Calu3 (cell line): ENCODE results near the gene RSPRY1. TPM values are rescaled to one million over a fixed set of nuclear protein-coding genes. Genes with fewer than 3 reads are reported as not detected.

ENCODE experiments used
- BruUV-seq: library from RNA; stranded (reverse); fragments of 400-500 nt; replicated peaks from 2 replicates; lab custom pipeline; 2021; lab: Mats Ljungman, UMichigan
- CTCF ChIA-PET: fragments of 300-600 bp; sonication (Branson Sonifier 250); formaldehyde crosslinking; loops from one replicate; lab custom pipeline; 2022; ENCODE audit warnings: antibody characterized with exemption; lab: Charles Lee
- DNase-seq: peaks from one replicate; pipeline ENCODE4 v3.0.0; 2022
- H3K27ac Mint-ChIP-seq: one replicate; pipeline ENCODE4 v1.8.0; 2022; ENCODE audit warnings: mixed read lengths; ENCODE audit not compliant: unreplicated experiment
- H3K27me3 Mint-ChIP-seq: one replicate; pipeline ENCODE4 v1.8.0; 2022; ENCODE audit warnings: mixed read lengths; ENCODE audit not compliant: unreplicated experiment
- H3K36me3 Mint-ChIP-seq: one replicate; pipeline ENCODE4 v1.8.0; 2022; ENCODE audit warnings: mild to moderate bottlenecking, moderate library complexity, mixed read lengths; ENCODE audit not compliant: insufficient read depth, unreplicated experiment
- H3K4me1 Mint-ChIP-seq: one replicate; pipeline ENCODE4 v1.8.0; 2022; ENCODE audit warnings: mild to moderate bottlenecking, low read depth, mixed read lengths; ENCODE audit not compliant: unreplicated experiment
- H3K4me3 Mint-ChIP-seq: one replicate; pipeline ENCODE4 v1.8.0; 2022; ENCODE audit warnings: mild to moderate bottlenecking, low read depth, moderate library complexity, mixed read lengths; ENCODE audit not compliant: unreplicated experiment
- H3K9me3 Mint-ChIP-seq: one replicate; pipeline ENCODE4 v1.8.0; 2022; ENCODE audit warnings: low read depth, mixed read lengths; ENCODE audit not compliant: unreplicated experiment
- CTCF ChIP-seq: fragments of 200-600 bp; IDR thresholded peaks from one replicate; pipeline ENCODE4 v1.8.0; 2022; ENCODE audit warnings: antibody characterized with exemption; ENCODE audit not compliant: unreplicated experiment
- intact Hi-C: fragments of 100-400 bp; cut with micrococcal nuclease; formaldehyde crosslinking; loops from one replicate; pipeline ENCODE4 v1.10.0; 2022; ENCODE audit not compliant: unreplicated experiment
- total RNA-seq: library from RNA; stranded (reverse); gene quantifications from 2 replicates; pipeline ENCODE4 v1.2.3, GENCODE V29; 2022

RSPRY1 gene
- total RNA-seq, 1 experiment from 2014 or later: 43.6 TPM

- BruUV-seq: no TSS peak
- peaks cover 50% of the 10 kb centered on the region for H3K36me3 Mint-ChIP-seq
- intact Hi-C loops: no loop called here
Observed at GRCh38 chr16:57233944-57234706, 48.0 kb downstream of the RSPRY1 start.

GRCh38 chr16:57234707-57235092 is 48.6 kb downstream of the RSPRY1 start:
- TF ChIP-seq CTCF: no peak
- Mint-ChIP-seq H3K36me3 (peaks cover 49% of the 10 kb centered on the region), H3K4me1 (no peaks in the 10 kb centered on the region), H3K27me3 (no peaks in the 10 kb centered on the region), H3K4me3 (no peak overlapping the region), H3K27ac (no peak overlapping the region), H3K9me3 (no peaks in the 10 kb centered on the region)
- CTCF ChIA-PET: no interaction called here
- intact Hi-C loops: no loop called here
- no peak for DNase-seq
- no TSS peak for BruUV-seq

More at GRCh38 chr16:57233944-57234706, 48.0 kb downstream of the RSPRY1 start:
- no peak overlapping the region for H3K27ac Mint-ChIP-seq
- H3K9me3 Mint-ChIP-seq: no peaks in the 10 kb centered on the region
- DNase-seq: no peak
- CTCF ChIA-PET: no interaction called here
- H3K27me3 Mint-ChIP-seq: no peaks in the 10 kb centered on the region
- no peaks in the 10 kb centered on the region for H3K4me1 Mint-ChIP-seq
- TF ChIP-seq CTCF: no peak
- H3K4me3 Mint-ChIP-seq: no peak overlapping the region

GRCh38 chr16:57235128-57236021 is 49.2 kb downstream of the RSPRY1 start:
- CTCF ChIA-PET: interaction anchor here (0.8 kb wide), 1 partner anchor 38 kb away, joined by 3 read pairs; no protein-coding TSS in a partner anchor
- H3K4me3 Mint-ChIP-seq: no peak overlapping the region
- no peak for TF ChIP-seq CTCF
- no TSS peak for BruUV-seq
- H3K27me3 Mint-ChIP-seq: no peaks in the 10 kb centered on the region
- H3K9me3 Mint-ChIP-seq: no peaks in the 10 kb centered on the region
- no peak overlapping the region for H3K27ac Mint-ChIP-seq
- no peak for DNase-seq
- peaks cover 49% of the 10 kb centered on the region for H3K36me3 Mint-ChIP-seq
- intact Hi-C loops: loop anchor here (2.0 kb wide), 1 partner anchor 15 kb away; no protein-coding TSS in a partner anchor
- H3K4me1 Mint-ChIP-seq: no peaks in the 10 kb centered on the region

GRCh38 chr16:57236022-57236350 is 49.9 kb downstream of the RSPRY1 start:
- no peaks in the 10 kb centered on the region for H3K9me3 Mint-ChIP-seq
- no peaks in the 10 kb centered on the region for H3K4me1 Mint-ChIP-seq
- DNase-seq: no peak
- intact Hi-C loops: loop anchor here (2.0 kb wide), 1 partner anchor 15 kb away; no protein-coding TSS in a partner anchor
- BruUV-seq: no TSS peak
- no peak overlapping the region for H3K4me3 Mint-ChIP-seq
- CTCF ChIA-PET: no interaction called here
- H3K27ac Mint-ChIP-seq: no peak overlapping the region
- TF ChIP-seq CTCF: no peak
- H3K27me3 Mint-ChIP-seq: no peaks in the 10 kb centered on the region
- H3K36me3 Mint-ChIP-seq: peaks cover 44% of the 10 kb centered on the region
